GM18907 (cell line): Measurements from ENCODE around the gene RAPGEF3.

Experiments
- ATAC-seq: cut with Tn5 transposase; IDR thresholded peaks from one replicate; pipeline ENCODE4 v1.9.1; 2021; ENCODE audit warnings: mild to moderate bottlenecking, moderate library complexity; ENCODE audit not compliant: unreplicated experiment

Gene RAPGEF3

GRCh38 chr12:47790676-47791350, 32.1 kb upstream of the RAPGEF3 start:
- no peak for ATAC-seq

GRCh38 chr12:47789712-47790489, 31.2 kb upstream of the RAPGEF3 start:
- no peak for ATAC-seq

- no peak for ATAC-seq
These were observed 30.5 kb upstream of the RAPGEF3 start for GRCh38 chr12:47789141-47789540.

- no peak for ATAC-seq
These were observed 29.1 kb upstream of the RAPGEF3 start for GRCh38 chr12:47787596-47788319.

- ATAC-seq, result no peak
These were observed 28.1 kb upstream of the RAPGEF3 start for GRCh38 chr12:47786662-47787280.

GRCh38 chr12:47785887-47786661, 27.4 kb upstream of the RAPGEF3 start:
- no peak for ATAC-seq

GRCh38 chr12:47785036-47785886, 26.6 kb upstream of the RAPGEF3 start:
- ATAC-seq, result no peak

GRCh38 chr12:47783821-47784819, 25.4 kb upstream of the RAPGEF3 start:
- no peak for ATAC-seq

GRCh38 chr12:47783024-47783755, 24.5 kb upstream of the RAPGEF3 start:
- ATAC-seq, result no peak

- ATAC-seq, result no peak
These were observed 23.7 kb upstream of the RAPGEF3 start for GRCh38 chr12:47782372-47782770.

- ATAC-seq, result no peak
These were observed 23.0 kb upstream of the RAPGEF3 start for GRCh38 chr12:47781479-47782371.

GRCh38 chr12:47779943-47780504, 21.3 kb upstream of the RAPGEF3 start:
- ATAC-seq, result no peak

- peak; percentile 82 for ATAC-seq
These were observed 20.7 kb upstream of the RAPGEF3 start for GRCh38 chr12:47779301-47779942.

GRCh38 chr12:47778881-47779280, 20.2 kb upstream of the RAPGEF3 start:
- ATAC-seq, result no peak

GRCh38 chr12:47777741-47778558, 19.3 kb upstream of the RAPGEF3 start:
- ATAC-seq, result no peak
